NCI-H2196 treated with DMSO at 0.1 percent for 48 hours (cell line): Measurements from ENCODE around the gene FGF16.
"Not testable (repeated sequence)": the region's sequence is repeated elsewhere in the genome, so short reads cannot be mapped to it uniquely, and the experiment has no call there.

Source experiments
- DNase-seq: peaks from one replicate; lab custom pipeline; 2025; ENCODE audit not compliant: unreplicated experiment; lab: John Stamatoyannopoulos, UW

FGF16 gene

DNA sequence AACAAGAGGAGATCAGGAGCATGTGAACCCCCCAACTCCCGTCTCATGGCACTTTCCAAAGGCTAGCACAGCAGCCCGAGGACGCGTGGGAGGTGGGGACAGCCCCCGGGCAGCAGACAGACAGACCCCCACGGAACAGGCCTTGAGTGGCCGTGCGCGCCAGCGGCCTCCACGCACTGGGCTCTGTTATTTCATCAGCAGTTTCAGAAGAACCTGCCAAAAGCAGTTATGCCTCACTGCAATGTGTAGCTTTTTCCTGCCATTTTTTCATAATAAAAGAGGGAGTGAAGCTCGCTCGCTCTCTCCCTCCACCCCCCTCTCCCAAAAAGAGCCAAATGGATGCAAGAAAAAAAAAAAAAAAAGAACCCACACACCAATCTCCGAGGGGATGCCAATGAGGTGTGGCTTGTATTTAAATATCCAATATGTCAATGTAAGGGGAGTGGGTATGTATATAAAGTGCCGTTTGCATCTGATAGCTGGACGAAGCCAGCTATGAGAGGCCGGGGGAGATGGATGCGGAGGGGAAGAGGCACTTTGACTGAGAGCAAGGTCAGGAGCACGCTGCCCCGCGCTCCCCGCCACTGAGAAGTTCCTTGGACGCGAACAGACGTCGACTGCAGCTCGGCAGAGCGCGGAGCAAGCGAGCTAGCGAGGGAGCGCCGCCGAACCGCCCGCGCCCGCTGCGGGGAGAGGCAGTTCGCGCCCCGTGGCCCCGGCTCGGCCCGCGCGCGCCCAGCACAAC lies at the start of gene FGF16:
FGF16 (plus strand) TSS at position 482 of the 745 bp plus-strand sequence. CDS start 286 bp downstream, outside the sequence.
- DNase-seq, result no peak

DNA sequence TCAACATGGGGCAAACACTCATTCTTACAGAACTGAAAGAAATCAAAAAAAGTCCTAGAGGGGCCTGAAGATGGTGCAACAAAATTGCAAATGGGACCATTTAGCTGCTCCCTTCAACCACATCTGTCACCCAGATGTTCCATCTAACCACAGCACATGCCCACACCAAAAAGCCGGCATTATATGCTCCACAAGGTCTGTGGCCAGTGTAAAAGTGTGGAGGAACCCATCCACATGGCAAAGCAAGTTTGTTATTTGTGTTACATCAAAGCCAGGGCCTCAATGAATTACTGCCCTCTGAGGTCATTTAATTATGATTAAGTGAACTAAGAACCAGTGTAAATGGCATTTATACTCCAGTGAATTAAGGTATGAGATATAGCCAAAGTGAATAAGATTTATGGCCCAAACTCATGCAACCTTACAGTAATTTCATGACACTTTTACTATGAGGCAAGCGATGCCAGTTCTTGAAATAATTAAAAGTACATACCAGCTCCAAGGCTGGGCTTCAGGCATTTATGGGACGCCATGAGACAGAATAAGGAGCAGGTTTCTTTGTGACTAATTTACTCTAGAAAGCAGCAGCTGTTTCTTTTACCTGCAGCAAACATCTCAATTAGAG lies 48.7 kb upstream of the FGF16 start:
- DNase-seq, result no peak

DNA sequence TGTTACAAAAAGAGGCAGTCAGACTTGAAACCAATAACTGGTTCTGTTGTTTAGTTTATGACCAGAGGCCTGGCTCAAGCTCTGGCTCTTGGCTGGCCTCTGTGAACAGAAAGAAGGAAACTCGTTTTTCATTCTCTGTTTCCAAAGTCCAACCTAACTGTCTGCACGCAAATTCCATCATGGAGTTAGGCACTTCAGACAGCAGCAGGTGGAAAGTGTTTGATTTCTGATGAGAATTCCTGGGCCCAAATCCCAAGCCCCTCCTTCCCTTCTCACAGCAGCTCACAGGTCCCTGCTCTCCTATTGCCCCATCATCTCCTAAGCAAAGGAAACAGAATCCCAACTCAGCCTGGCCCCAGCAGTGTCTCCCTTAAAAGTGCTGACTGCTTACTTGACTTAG lies 42.8 kb upstream of the FGF16 start:
- no peak for DNase-seq

DNA sequence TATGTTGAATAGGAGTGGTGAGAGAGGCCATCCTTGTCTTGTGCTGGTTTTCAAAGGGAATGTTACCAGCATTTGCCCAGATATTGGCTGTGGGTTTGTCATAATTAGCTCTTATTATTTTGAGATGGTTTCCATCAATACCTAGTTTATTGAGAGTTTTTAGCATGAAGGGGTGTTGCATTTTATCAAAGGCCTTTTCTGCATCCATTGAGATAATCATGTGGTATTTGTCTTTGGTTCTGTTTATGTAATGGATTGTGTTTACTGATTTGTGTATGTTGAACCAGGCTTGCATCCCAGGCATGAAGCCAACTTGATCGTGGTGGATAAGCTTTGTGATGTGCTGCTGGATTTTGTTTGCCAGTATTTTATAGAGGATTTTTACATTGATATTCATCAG lies 39.4 kb upstream of the FGF16 start:
- DNase-seq, result not testable (repeated sequence)

DNA sequence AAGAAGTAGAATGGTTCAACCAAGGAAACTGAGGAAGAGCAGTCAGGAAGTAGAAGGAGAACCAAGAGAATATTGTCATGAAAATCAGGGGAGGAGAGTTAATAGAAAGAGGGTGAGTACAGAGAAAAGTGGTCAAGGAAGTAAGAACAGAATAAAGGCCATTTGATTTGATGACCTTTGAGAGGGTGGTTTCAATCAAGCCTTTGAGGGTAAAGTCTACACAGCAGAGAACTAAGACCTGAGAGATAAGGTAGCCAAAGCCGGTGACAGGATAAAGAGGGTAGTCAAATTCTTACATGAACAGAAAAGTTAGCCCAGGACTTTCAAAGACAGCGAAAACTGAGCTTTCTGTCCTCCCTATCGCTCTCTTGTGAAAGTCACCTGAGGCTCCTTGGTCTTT lies 34.6 kb upstream of the FGF16 start:
- no peak for DNase-seq

DNA sequence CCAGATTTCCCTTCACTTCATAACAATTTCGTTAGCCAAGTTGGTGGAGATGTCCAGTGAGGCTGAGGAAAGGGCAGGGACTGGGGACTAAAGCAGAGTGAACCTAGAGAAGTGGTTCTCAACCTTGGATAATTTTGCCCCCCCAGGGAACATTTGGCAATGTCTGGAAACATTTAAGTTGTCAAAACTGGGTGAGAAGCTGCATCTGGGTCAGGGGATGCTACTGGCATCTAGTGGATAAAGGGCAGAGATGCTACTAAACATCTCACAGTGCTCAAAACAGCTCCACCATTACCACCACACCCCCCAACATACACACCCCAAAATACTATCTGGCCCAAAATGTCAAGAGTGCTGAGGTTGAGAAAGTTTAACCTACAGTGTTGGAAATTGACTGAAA lies 32.0 kb upstream of the FGF16 start:
- DNase-seq, result no peak

DNA sequence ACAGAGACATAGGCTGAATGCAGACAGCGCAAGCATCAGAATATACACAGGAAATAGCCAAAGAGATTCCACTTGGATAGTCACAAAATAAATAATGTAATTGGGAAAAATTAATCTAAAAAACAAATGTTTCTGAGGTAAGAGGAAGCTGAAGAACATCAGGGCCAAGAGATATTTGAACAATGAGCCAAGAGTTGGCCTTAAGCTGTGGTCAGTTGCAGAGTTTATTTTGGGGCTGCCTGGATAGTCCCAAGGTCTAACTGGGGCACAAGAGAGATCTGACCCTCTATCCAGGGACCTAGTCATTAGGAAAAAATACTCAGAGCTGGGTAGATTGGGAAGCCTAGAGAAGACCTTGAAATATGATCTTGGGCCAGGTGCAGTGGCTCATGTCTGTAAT lies 31.3 kb upstream of the FGF16 start:
- DNase-seq, result no peak

DNA sequence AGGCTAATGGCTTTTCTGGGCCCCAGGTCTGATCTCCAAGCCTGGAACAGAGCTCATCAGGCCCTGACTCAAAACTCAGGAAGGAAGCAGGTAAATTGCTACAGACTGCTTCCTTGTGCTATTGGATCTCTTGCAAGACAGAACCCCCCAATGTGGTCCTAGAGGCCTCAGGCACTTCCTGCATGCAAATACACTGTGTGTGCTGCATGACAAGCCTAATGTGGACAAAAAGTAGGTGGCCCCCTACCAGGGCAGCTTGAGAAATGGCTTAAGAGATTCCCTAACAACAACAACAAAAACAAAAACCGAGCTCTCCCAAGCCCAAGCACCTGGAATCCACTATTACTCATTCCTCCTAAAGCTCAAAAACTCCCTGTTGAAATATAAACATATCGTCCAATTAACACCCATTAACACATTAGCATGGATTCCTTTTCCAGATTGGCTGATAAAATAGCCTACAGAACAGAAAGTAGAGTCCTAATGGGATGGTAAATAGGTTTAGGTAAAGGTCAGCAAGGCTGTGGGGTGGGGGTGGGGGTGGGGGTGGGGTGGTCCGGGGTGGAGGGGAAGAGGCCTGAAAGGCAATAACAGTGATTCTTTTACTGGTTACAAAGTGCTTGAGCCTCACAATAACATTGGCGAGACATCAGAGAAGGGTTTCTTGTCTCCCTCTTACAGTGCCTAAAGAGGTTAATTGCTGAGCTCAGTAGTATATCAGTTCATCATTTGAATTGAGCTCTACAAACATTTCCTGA lies 24.1 kb upstream of the FGF16 start:
- no peak for DNase-seq

DNA sequence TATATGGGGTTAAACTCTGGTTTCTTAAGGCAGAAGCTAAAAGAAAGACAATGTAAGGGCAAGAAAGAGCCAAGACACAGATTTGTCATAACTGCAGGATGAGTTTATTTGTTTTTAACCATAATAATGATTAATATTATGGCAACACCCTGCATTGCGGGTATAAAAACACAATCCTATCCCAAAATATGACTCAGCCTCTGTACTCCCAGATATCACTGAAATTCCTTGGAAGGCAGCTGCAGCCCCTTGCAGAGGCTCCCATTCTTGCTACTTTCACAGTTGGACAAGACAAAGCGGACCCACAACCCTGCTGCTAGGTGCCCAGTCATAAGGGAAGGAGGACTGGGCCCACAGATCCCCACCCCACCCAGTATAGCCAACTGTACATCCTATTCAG lies 20.4 kb upstream of the FGF16 start:
- no peak for DNase-seq

DNA sequence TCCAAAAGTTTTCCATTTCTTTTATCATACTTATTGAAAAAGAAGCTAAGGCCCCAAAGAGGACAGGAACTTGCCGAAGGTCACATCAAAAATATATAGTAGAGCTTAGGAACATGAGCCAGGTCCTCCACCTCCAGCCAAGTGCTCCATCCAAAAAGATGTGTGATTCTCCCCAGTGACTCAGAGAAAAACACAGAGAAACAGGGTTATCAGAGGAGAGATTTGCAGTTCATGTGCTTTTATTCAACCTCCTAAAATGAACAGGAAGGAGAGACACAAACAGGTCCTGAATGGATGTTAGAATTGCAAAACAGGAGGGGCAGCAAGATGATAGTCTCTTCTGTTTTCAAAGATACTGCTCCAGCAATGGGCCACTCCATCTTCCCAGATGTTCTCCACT lies 19.6 kb upstream of the FGF16 start:
- DNase-seq, result no peak

DNA sequence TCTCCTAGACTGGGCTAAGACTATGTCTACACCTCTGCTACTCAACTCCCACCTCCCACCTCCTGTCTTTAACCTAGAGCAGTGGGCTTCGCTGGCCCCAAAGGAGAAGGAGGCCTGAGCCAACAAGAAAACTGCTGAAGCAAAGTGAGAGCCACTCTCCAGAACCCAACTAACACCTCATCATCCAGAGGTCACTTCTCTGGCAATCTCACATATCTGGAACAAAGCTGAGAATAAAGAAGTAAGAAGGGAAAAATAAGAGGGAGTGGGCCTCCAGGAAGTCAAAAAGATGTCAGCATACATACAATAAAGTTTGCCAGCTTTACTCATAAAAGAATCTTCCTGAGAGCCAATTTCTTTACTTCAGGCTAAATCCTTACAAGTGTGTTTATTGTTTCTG lies 18.6 kb upstream of the FGF16 start:
- no peak for DNase-seq

DNA sequence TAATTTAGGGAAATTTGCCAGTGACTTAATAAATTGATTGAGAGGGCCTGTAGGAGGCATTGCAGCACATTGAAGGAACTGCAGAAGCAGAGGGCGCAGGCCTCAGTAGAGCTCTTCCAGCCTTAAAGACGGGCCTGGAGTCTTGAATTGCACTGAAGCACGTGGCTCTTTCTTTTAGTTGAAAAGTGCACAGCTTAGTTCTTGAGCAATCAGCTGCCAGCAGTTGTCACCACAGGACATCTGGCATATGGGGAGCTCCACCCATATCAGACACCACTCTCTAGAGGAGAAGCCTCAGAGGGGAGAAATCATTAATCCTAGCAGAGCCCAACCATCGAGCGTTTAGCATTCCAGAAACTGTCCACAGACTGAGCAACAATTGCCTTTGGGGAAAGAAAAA lies 16.0 kb upstream of the FGF16 start:
- no peak for DNase-seq

DNA sequence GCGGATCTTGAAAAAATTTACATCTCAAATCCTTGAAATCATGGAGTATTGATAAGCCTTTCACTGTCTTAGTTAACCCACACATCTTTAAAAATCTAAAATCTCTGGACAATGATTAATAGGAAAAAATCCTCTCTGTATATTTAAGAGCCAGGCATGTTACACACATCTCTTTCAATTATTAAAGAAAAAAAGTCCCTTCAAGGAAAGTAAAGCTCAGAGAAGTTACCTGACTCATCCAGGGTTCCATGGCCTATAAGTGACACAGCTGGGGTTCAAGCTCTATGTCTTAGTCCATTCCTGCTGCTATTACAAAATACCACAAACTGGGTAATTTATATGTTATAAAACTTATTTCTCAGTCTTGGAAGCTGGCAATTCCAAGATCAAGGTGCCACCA lies 14.2 kb upstream of the FGF16 start:
- DNase-seq, result no peak

DNA sequence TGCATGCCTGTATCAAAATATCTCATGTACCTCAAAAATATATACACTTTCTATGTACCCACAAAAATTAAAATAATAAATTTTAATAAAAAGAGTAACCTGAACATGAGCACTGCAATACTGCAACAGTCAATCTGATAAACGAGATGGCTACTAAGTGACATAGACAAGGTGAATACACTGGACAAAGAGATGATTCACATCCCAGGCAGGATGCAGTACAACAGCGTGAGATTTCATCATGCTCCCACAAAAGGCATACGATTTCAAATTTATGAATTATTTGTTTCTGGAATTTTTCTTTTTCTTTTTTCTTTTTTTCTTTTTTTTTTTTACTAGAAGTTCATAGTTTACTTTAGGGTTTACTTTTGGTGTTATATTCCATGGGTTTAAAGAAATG lies 12.2 kb upstream of the FGF16 start:
- DNase-seq, result no peak

DNA sequence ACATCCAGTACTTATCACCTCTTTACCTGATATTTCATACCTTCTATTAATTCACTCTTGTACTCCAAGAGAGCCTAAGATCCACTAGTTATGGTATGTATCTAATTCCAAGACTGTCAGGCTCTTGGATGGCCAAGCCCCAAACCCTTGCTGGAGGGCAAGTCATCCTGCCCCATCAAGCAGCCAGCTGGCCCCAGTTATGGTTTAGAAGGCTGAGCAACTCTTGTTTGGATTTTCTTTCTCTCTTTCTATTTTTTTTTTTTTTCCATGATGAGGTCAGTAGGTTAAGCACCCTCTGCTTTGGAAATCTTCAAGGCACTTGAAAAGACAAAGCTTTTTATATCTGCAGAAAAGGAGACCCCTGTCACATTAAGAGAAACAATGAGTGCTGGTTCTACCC lies 10.9 kb upstream of the FGF16 start:
- no peak for DNase-seq

DNA sequence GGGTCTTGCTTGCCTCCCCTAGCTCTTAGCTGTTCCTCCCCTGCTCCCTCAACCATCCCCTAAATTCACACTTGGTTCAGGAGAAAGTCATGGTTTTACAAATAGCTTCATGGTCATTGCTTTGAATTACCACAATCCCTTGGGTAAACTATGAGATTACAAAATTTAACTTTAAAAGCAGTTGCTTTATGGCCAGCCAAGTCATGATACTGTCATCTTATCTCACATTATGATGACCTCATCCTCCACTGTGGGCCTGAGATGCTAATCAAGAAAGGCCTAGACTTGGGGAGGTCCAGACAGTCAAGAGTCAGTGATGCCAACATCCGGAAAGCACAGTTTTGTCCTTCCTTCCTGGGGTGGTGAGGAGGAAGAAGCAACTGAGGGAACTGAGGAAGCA lies 10.5 kb upstream of the FGF16 start:
- DNase-seq, result no peak

DNA sequence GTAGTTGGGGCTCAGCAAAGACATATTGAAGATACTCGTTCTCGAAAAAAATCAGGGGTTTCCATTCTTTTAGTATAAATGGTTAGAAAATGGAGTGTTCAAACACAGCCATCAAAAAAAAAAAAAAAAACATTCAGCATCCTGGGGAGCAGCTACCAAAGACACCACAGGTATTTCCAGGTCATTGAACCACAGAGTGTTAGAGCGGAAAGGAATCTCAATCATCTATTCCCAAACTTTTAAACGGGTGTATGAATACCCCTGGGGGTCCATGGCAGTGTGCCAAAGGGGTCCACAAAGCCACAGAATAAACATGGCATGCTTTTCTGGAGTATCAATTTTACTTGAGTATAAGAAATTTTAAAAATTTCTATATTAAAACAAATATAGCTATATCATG lies 6.9 kb upstream of the FGF16 start:
- no peak for DNase-seq

DNA sequence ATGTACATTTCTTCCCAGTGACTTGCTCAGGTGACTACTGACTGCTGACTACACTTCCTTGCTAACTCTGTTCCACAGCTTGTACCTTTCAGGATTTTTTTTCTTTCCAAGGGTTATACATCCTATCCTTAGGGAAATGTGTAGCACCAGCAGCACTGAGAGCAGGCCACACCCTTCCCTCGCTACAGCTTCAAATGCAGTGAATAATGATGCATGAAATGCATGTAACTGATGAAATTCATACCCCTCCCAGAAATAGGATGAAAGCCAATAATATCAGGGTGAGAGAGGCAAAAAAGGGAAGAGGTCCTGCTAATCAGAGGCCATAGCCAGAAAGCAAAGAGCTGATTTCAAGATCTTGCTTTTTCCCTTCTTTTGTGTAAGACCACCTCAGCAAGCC lies 6.2 kb upstream of the FGF16 start:
- no peak for DNase-seq

DNA sequence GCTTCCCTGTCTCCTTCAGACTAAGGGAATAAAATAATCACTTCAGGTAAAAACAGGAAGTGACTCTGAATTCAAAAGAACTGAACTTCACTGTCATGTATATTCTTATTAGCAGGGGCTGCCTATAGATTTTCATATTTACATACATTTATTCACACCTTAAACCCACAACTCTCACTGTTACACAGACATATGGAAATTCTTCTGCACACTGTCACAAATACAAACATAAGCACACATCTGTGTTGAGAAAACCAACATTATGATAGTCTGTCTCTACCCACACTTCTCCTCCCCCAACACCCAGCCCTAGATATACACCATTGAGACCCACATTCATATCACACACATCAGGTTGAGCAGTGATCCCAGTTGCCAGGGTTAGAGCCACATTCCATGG lies 5.7 kb upstream of the FGF16 start:
- DNase-seq, result no peak

DNA sequence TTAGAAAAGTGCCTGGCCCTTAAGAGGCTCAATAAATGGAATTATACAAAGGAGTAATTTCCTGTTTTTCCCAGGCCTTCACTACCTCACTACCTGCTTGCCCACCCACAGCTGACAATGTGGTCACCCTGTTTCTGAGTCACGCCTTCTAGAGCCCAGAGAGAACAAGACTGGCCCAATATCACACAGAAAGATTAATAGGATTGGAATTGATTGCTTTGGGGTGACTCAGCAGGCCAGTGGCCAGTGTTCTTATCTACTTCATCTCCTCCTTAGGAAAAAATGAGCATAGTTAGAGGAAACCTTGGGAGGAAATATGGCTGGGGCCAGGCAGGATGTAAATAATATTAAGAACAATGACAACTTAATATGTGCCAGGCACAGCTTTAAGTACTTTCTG lies 4.5 kb upstream of the FGF16 start:
- DNase-seq, result no peak

DNA sequence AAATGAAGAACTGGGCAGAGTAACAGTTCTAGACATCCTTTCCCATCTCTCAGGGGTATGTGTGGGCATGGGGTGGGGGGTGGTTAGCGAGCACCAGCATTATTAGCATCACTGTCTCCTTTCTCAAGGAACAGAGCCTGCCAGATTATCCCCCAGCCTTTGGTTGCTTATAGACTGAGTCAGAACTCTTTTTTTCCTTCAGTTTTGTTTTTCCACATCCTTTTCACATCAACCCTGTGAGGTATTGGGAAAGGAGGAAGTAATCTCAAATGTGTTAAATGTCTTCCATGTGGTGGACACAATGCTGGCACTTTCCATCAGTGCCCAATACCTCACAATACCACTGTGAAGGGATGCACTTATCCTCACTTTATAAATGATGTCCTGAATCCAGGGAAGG lies 3.1 kb upstream of the FGF16 start:
- no peak for DNase-seq

DNA sequence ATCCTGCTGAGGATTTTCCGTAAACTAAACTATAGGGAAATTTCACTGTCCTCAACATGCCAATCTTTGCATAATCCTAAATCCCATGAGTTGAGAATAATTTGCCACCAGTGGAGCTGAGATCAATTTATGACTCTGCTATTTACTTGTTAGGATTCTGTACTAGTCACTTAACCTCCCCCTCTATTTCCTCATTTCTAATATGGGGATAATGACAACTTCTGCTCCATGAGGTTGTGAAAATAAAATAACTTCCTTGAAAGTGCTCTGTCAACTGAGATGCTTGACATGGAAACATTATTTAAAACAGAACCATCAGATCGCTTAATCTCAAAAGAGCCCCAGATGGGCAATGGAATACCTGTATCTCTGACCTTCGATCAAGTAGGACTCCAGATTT lies 2.6 kb upstream of the FGF16 start:
- DNase-seq, result no peak
